Ovary (tissue), 9 donors: ENCODE results near the gene RGS6. TPM values are rescaled to one million over a fixed set of nuclear protein-coding genes. Genes with fewer than 3 reads are reported as not detected.

Experiments
- DNase-seq, 5 donors: peaks; one replicate each; pipeline ENCODE4 v3.0.0-alpha.2; 2019 to 2020
- H3K27ac ChIP-seq, 2 donors: fragments of 200-600 bp; one replicate each; pipeline versions ENCODE4 v1.5.1 to v1.8.0; 2019 to 2022
- H3K27me3 ChIP-seq: fragments of 200-600 bp; one replicate; pipeline ENCODE4 v1.8.0; 2022
- H3K36me3 ChIP-seq: fragments of 200-600 bp; sonication (generic); one replicate; pipeline ENCODE4 v1.5.1; 2019
- H3K4me1 ChIP-seq: one replicate; pipeline ENCODE4 v1.8.1; 2013; ENCODE audit warnings: mild to moderate bottlenecking, moderate library complexity; ENCODE audit not compliant: insufficient read depth
- H3K4me3 ChIP-seq: fragments of 200-600 bp; sonication (generic); one replicate; pipeline ENCODE4 v1.5.1; 2017
- H3K9me3 ChIP-seq, 2 donors: fragments of 200-600 bp in 1 of 2; sonication (generic) in 1 of 2; one replicate each; pipeline versions ENCODE4 v1.5.1 to v1.8.1; 2013 to 2019; ENCODE audit warnings: mild to moderate bottlenecking in 1 of 2, moderate library complexity in 1 of 2
- CTCF ChIP-seq, 3 donors: fragments of 450-650 bp in 2 of 3; fragments of 200-600 bp in 1 of 3; IDR thresholded peaks; one replicate each; pipeline versions ENCODE4 v1.5.1 to v1.8.0; 2016 to 2022; ENCODE audit warnings: antibody characterized with exemption in 3 of 3, mild to moderate bottlenecking in 1 of 3
- EP300 ChIP-seq: sonication (generic); formaldehyde crosslinking; IDR thresholded peaks from one replicate; pipeline ENCODE4 v1.6.1; 2017; ENCODE audit warnings: antibody characterized with exemption
- POLR2A ChIP-seq: fragments of 450-650 bp; IDR thresholded peaks from one replicate; pipeline ENCODE4 v1.6.1; 2017; ENCODE audit warnings: antibody characterized with exemption, mild to moderate bottlenecking, moderate library complexity
- WGBS, 3 donors: extraction: QIAGEN DNeasy Blood & Tissue Kit in 1 of 3; methylation state at CpG; one replicate each; pipeline versions ENCODE4 v1.1.5 to v1.1.7; 2013 to 2017; 5-methylcytosine and 5-hydroxymethylcytosine counted together
- intact Hi-C, 4 donors: fragments of 100-400 bp; cut with DNase I; formaldehyde crosslinking; loops; one replicate each; pipeline versions ENCODE4 v1.11.0 to v1.15.1; 2022 to 2023
- polyA plus RNA-seq, 2 donors: library from polyadenylated mRNA; stranded (reverse); fragments of 200-250 nt in 1 of 2; fragments of 350-450 nt in 1 of 2; fragmentation: Illumina TruSeq in 1 of 2; extraction: RNeasy Lipid Tissue Mini Kit (QIAGEN cat#74804) in 1 of 2; gene quantifications; one replicate each; pipeline ENCODE4 v1.2.3, GENCODE V29; 2013 to 2014
- total RNA-seq, 7 donors: library from RNA; depleted of rRNA in 2 of 7; stranded (reverse); fragments of >200 nt in 2 of 7; fragmentation: NEBNext Ultra II Directional in 3 of 7; extraction: Animal tissue kit (Norgen Biotek cat#: 25700) in 3 of 7; gene quantifications; one replicate each; pipeline versions ENCODE4 v1.1.0 to v1.2.4, GENCODE V29; 2016 to 2023
- donor health status: DM: no; HTN: no; CAD: no; lungs with moderate emphysema.
- donor health status: DM: no; HTN: no; CAD: no.
- donor health status: Bipolar disorder and iron deficiency.
- donor health status: DM: yes; HTN: yes; CAD: no.
- donor health status: DM: no; HTN: no; CAD: no.
- donor health status: DM: yes; HTN: yes; CAD: no.

The RGS6 gene
- total and polyA plus RNA-seq, 9 donors = 0.53 to 6.9 (median 1.1) TPM

- no peak overlapping the region for H3K27ac ChIP-seq
- no peaks in the 10 kb centered on the region for H3K27me3 ChIP-seq
- TF ChIP-seq CTCF (IDR thresholded peaks at IDR 0.05) (no peak), POLR2A (no peak), EP300 (no peak)
- no peaks in the 10 kb centered on the region for H3K9me3 ChIP-seq
- no peaks in the 10 kb centered on the region for H3K36me3 ChIP-seq
- H3K4me3 ChIP-seq = no peak overlapping the region
- intact Hi-C loops = no loop called here
- WGBS, 3 donors = 54 to 77% (median 71%) methylated on average over 4 of the region's 4 CpGs
- H3K4me1 ChIP-seq = no peaks in the 10 kb centered on the region
- DNase-seq = no peak
Observed at GRCh38 chr14:72401101-72401625, 468.9 kb downstream of the RGS6 start.

DNA sequence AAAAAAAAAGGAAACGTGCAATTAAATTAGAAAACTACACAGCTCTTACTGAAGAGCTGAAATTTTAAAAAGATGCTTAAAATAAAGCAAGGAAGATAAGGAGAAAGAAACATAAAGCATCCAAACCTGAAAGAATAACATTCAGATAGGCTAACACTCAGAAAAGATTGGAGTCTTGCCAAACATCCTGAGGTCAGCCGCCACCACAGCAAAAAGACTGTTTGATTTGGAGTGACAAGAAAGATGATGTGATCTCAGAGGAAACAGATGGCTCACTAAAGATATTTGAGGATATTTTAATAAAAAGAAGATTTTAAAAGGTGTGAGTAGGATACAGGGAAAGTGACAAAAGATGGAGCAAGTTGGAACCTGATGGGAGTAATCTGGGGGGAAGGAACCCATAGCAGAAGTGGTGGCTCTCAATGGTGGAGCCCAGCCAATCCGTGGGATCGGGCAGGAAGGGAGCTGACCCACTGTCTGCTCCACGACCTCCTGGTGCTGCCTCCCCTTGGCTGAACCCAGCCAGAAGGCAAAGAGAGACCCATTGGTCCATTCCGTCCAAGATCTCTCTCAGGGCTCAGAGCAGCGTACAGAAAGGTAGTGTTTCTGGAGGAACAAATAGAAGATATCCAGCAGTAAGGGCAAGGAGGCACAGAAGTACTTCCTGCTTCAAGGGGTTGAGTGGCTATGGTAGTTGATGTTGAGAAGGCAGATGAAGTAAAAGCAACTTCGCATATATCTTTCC, 469.6 kb downstream of the RGS6 start:
- no peaks in the 10 kb centered on the region for H3K36me3 ChIP-seq
- H3K9me3 ChIP-seq = no peaks in the 10 kb centered on the region
- TF ChIP-seq EP300 (no peak), POLR2A (no peak), CTCF (IDR thresholded peaks at IDR 0.05) (no peak)
- H3K4me3 ChIP-seq = no peak overlapping the region
- intact Hi-C loops = no loop called here
- H3K27ac ChIP-seq = no peak overlapping the region
- WGBS, 3 donors = 62 to 68% (median 68%) methylated on average over 8 of the region's 8 CpGs
- no peaks in the 10 kb centered on the region for H3K27me3 ChIP-seq
- H3K4me1 ChIP-seq = no peaks in the 10 kb centered on the region
- no peak for DNase-seq

GRCh38 chr14:72402377-72402772, 470.1 kb downstream of the RGS6 start:
- no peak overlapping the region for H3K4me3 ChIP-seq
- no peak overlapping the region for H3K27ac ChIP-seq
- no peaks in the 10 kb centered on the region for H3K9me3 ChIP-seq
- no peaks in the 10 kb centered on the region for H3K36me3 ChIP-seq
- H3K27me3 ChIP-seq = no peaks in the 10 kb centered on the region
- WGBS, 3 donors = 84 to 87% (median 85%) methylated on average over 3 of the region's 3 CpGs
- intact Hi-C loops = no loop called here
- DNase-seq = no peak
- H3K4me1 ChIP-seq = no peaks in the 10 kb centered on the region
- TF ChIP-seq CTCF (IDR thresholded peaks at IDR 0.05) = no peak
- TF ChIP-seq POLR2A = no peak
- TF ChIP-seq EP300 = no peak

DNA sequence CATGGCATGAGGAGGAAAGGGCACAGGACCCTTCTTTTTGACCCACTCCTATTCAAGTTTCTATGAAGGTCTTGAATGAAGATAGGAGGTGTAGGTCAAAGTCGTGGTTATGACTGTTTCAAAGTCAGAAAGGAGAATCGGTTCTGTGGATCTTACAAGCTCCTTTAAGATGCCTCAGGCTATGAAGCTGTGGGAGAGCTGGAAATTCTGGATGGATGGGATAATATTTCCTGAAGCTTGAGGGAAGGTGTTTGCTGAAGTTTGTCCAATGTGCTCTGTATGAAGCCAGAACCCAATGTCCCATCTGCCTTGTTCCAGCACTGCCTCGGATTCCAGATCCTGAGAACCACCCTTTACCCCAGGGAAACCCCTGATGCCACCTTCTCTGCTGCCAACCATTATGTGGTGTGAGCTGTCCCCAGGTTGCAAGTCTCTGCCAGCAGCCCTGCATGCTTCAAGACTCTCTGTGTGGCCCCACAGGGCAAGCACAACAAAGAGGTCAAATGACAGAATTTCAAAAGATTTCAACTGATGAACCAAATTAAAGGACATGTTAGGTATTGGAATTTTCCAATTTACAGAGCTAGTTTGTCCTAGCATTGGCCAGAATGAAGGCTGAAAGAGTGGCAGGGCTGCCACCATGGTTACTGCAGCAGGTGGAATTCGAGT, 472.0 kb downstream of the RGS6 start:
- Histone ChIP-seq H3K27ac (no peak overlapping the region), H3K9me3 (no peaks in the 10 kb centered on the region), H3K36me3 (no peaks in the 10 kb centered on the region), H3K4me1 (no peaks in the 10 kb centered on the region), H3K27me3 (no peaks in the 10 kb centered on the region), H3K4me3 (no peak overlapping the region)
- intact Hi-C loops = no loop called here
- WGBS, 3 donors = 87 to 93% (median 88%) methylated on average over 4 of the region's 4 CpGs
- TF ChIP-seq POLR2A = no peak
- TF ChIP-seq CTCF (IDR thresholded peaks at IDR 0.05) = no peak
- no peak for TF ChIP-seq EP300
- no peak for DNase-seq
